A673 (cell line): Measurements from ENCODE around the gene ZFYVE9. TPM values are rescaled to one million over a fixed set of nuclear protein-coding genes. Genes with fewer than 3 reads are reported as not detected.

Experiments
- BruUV-seq: library from RNA; stranded (reverse); fragments of 400-500 nt; replicated peaks from 2 replicates; lab custom pipeline; 2021; lab: Mats Ljungman, UMichigan
- CTCF ChIA-PET: fragments of 300-600 bp; sonication (Branson Sonifier 250); formaldehyde crosslinking; loops from one replicate; lab custom pipeline; 2022; ENCODE audit warnings: antibody characterized with exemption; lab: Charles Lee
- POLR2A ChIA-PET: fragments of 300-600 bp; sonication (Branson Sonifier 250); formaldehyde crosslinking; loops from one replicate; lab custom pipeline; 2022; ENCODE audit warnings: antibody characterized with exemption; ENCODE audit not compliant: low non-redundant PET; lab: Charles Lee
- DNase-seq: peaks from one replicate; pipeline ENCODE4 v3.0.0-alpha.2; 2015; ENCODE audit warnings: low spot score
- H3K27ac ChIP-seq: fragments of 200-600 bp; sonication (generic); 2 replicates; pipeline ENCODE4 v1.5.1; 2016; ENCODE audit warnings: mixed run types, low read depth, mild to moderate bottlenecking, mixed read lengths, antibody characterized with exemption, low read length; ENCODE audit not compliant: poor library complexity, severe bottlenecking
- H3K27me3 ChIP-seq: fragments of 200-600 bp; sonication (generic); replicated peaks from 2 replicates; pipeline ENCODE4 v1.6.1; 2017; ENCODE audit warnings: mixed run types, low read depth, mild to moderate bottlenecking, mixed read lengths, antibody characterized with exemption, low read length; ENCODE audit not compliant: insufficient read depth, poor library complexity
- H3K36me3 ChIP-seq: fragments of 200-600 bp; sonication (generic); 2 replicates; pipeline ENCODE4 v1.6.1; 2016; ENCODE audit warnings: mixed run types, mild to moderate bottlenecking, mixed read lengths, antibody characterized with exemption, low read length; ENCODE audit not compliant: insufficient read depth, poor library complexity, severe bottlenecking
- H3K4me1 ChIP-seq: fragments of 200-600 bp; sonication (generic); 2 replicates; pipeline ENCODE4 v1.6.1; 2017; ENCODE audit warnings: mixed run types, mild to moderate bottlenecking, mixed read lengths, antibody characterized with exemption, low read length; ENCODE audit not compliant: insufficient read depth, poor library complexity, severe bottlenecking
- H3K4me3 ChIP-seq: fragments of 200-600 bp; sonication (generic); 2 replicates; pipeline ENCODE4 v1.5.1; 2016; ENCODE audit warnings: low read depth, mixed run types, mild to moderate bottlenecking, mixed read lengths, low read length; ENCODE audit not compliant: poor library complexity, severe bottlenecking
- H3K9me3 ChIP-seq: fragments of 200-600 bp; sonication (generic); 2 replicates; pipeline ENCODE4 v1.6.1; 2016; ENCODE audit warnings: mixed run types, low read depth, mild to moderate bottlenecking, mixed read lengths, antibody characterized with exemption, low read length; ENCODE audit not compliant: poor library complexity, severe bottlenecking
- CTCF ChIP-seq: fragments of 300-800, 200-600 bp; sonication (generic); conservative IDR thresholded peaks from 2 replicates; pipeline ENCODE4 v1.5.1; 2017; ENCODE audit warnings: low read depth, mild to moderate bottlenecking, antibody characterized with exemption, low read length, moderate library complexity, mixed read lengths
- EZH2 ChIP-seq: fragments of 200-600 bp; sonication (generic); IDR thresholded peaks from 2 replicates; pipeline ENCODE4 v1.6.1; 2017; ENCODE audit warnings: borderline replicate concordance, low read depth, mild to moderate bottlenecking, mixed read lengths, antibody characterized with exemption, low read length; ENCODE audit not compliant: poor library complexity, severe bottlenecking
- intact Hi-C: fragments of 100-400 bp; cut with micrococcal nuclease; formaldehyde crosslinking; loops from one replicate; pipeline ENCODE4 v1.10.0; 2022; ENCODE audit not compliant: unreplicated experiment
- total RNA-seq: library from RNA; stranded (reverse); gene quantifications from 2 replicates; pipeline ENCODE4 v1.2.3, GENCODE V29; 2021

ZFYVE9 gene
- total RNA-seq, 1 experiment from 2014 or later: 19.6 TPM

DNA sequence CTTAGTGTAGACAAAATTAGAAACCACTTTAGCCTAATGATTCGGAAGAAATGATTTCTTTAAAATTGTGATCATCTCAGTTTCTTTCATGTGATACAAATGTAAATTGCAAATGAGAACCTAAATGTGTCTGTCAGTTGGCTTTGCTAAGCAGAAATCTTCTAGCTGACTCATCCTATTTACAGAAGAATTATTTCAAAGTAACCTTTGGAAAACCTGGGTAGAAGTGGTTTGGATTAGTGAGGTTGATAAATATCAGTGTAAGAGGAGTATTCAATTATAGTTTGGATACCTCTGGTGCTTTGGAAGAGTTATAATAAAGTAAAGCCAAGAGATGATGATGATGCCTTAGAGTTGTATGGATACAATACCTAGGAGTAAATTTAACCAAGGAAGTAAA is 186.7 kb downstream of the ZFYVE9 start:
- no peak for TF ChIP-seq CTCF
- no peak for TF ChIP-seq EZH2
- Histone ChIP-seq H3K36me3 (no peaks in the 10 kb centered on the region), H3K27ac (no peak overlapping the region), H3K9me3 (no peaks in the 10 kb centered on the region), H3K4me1 (peaks cover 18% of the 10 kb centered on the region), H3K4me3 (no peak overlapping the region), H3K27me3 (no peaks in the 10 kb centered on the region)
- intact Hi-C loops: no loop called here
- ChIA-PET CTCF (no interaction called here), POLR2A (no interaction called here)
- DNase-seq: no peak
- BruUV-seq: no TSS peak

GRCh38 chr1:52332411-52332810 is 190.5 kb downstream of the ZFYVE9 start:
- intact Hi-C loops: no loop called here
- DNase-seq: no peak
- Histone ChIP-seq H3K36me3 (no peaks in the 10 kb centered on the region), H3K4me1 (peaks cover 13% of the 10 kb centered on the region), H3K27ac (no peak overlapping the region), H3K4me3 (no peak overlapping the region), H3K9me3 (no peaks in the 10 kb centered on the region), H3K27me3 (no peaks in the 10 kb centered on the region)
- BruUV-seq: no TSS peak
- ChIA-PET CTCF (no interaction called here), POLR2A (no interaction called here)
- no peak for TF ChIP-seq EZH2
- no peak for TF ChIP-seq CTCF

DNA sequence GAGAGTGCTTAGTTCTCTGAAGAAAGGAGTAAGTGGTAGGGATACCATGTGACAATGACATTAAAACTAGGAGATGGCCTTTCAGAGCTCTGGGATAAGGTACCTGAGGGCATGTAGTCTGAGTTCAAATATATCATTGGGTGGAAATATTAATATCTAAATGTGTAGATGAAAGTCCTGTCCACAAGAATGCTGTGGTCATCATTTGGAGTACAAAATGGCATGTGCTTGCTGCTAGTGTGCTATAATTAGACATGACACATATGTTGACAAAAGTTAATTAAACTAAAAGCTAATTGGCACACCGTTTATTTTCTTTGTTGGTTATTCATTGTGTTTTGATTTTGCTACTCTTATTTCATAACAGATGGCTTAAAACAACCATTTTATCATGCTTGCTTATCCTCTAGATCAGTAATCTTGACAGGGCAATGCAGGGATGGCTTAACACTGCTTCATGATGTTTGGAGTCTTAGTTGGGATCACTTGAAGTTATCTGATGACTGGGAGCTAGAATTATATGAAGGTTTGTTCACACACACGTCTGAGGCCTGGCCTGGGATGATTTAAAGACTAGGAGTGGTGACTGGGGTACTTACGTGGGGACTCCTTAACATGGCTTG is 193.1 kb downstream of the ZFYVE9 start:
- TF ChIP-seq CTCF: no peak
- H3K36me3 ChIP-seq: no peaks in the 10 kb centered on the region
- no peaks in the 10 kb centered on the region for H3K9me3 ChIP-seq
- no peaks in the 10 kb centered on the region for H3K27me3 ChIP-seq
- ChIA-PET POLR2A (no interaction called here), CTCF (no interaction called here)
- H3K4me3 ChIP-seq: no peak overlapping the region
- no peaks in the 10 kb centered on the region for H3K4me1 ChIP-seq
- H3K27ac ChIP-seq: no peak overlapping the region
- DNase-seq: no peak
- intact Hi-C loops: no loop called here
- no TSS peak for BruUV-seq
